GM23338 (cell line): ENCODE results near the gene PDGFRB. TPM values are rescaled to one million over a fixed set of nuclear protein-coding genes. Genes with fewer than 3 reads are reported as not detected.

Source experiments
- ATAC-seq: fragments of 200-7000 bp; cut with Tn5 transposase; 3 replicates; pipeline ENCODE4 v1.9.1; 2020
- DNase-seq: peaks from one replicate; pipeline ENCODE4 v3.0.0-alpha.2; 2015; ENCODE audit warnings: low spot score
- H2AFZ ChIP-seq: fragments of 200-600 bp; sonication (generic); 2 replicates; pipeline ENCODE4 v1.8.0; 2016; ENCODE audit warnings: antibody characterized with exemption, mild to moderate bottlenecking, moderate library complexity
- H3F3A ChIP-seq: fragments of 200-600 bp; sonication (generic); replicated peaks from 2 replicates; pipeline ENCODE4 v1.8.0; 2017; ENCODE audit warnings: antibody characterized with exemption, mixed run types, low read depth
- H3K27ac ChIP-seq: fragments of 200-600 bp; sonication (generic); 2 replicates; pipeline ENCODE4 v1.6.1; 2016; ENCODE audit warnings: low read depth
- H3K27me3 ChIP-seq: fragments of 200-600 bp; sonication (generic); 2 replicates; pipeline ENCODE4 v1.8.0; 2016; ENCODE audit warnings: mild to moderate bottlenecking, mixed run types, moderate library complexity; ENCODE audit not compliant: insufficient read depth
- H3K36me3 ChIP-seq: fragments of 200-600 bp; sonication (generic); 2 replicates; pipeline ENCODE4 v1.8.0; 2016; ENCODE audit warnings: mild to moderate bottlenecking; ENCODE audit not compliant: insufficient read depth
- H3K4me1 ChIP-seq: fragments of 200-600 bp; sonication (generic); 2 replicates; pipeline ENCODE4 v1.8.0; 2016; ENCODE audit warnings: mild to moderate bottlenecking, moderate library complexity; ENCODE audit not compliant: insufficient read depth
- H3K4me2 ChIP-seq: fragments of 200-600 bp; sonication (generic); 2 replicates; pipeline ENCODE4 v1.7.1; 2017; ENCODE audit warnings: mixed run types
- H3K4me3 ChIP-seq: fragments of 200-600 bp; sonication (generic); 2 replicates; pipeline ENCODE4 v1.6.1; 2016; ENCODE audit warnings: mixed run types
- H3K79me2 ChIP-seq: fragments of 200-600 bp; sonication (generic); replicated peaks from 2 replicates; pipeline ENCODE4 v1.8.0; 2017; ENCODE audit warnings: mild to moderate bottlenecking; ENCODE audit not compliant: insufficient read depth
- H3K9me2 ChIP-seq: fragments of 200-600 bp; sonication (generic); 2 replicates; pipeline ENCODE4 v1.8.0; 2017; ENCODE audit not compliant: insufficient read depth
- H4K20me1 ChIP-seq: fragments of 200-600 bp; sonication (generic); replicated peaks from 2 replicates; pipeline ENCODE4 v1.8.0; 2017; ENCODE audit warnings: mild to moderate bottlenecking; ENCODE audit not compliant: insufficient read depth
- H3K27ac Mint-ChIP-seq: 2 replicates; pipeline ENCODE4 v1.8.0; 2020; ENCODE audit warnings: inconsistent platforms, mild to moderate bottlenecking, moderate library complexity, mixed read lengths
- H3K27me3 Mint-ChIP-seq: 3 replicates; pipeline ENCODE4 v1.8.0; 2022; ENCODE audit warnings: low read depth, mild to moderate bottlenecking, moderate library complexity, mixed read lengths, inconsistent platforms; ENCODE audit not compliant: insufficient read depth, poor library complexity
- H3K36me3 Mint-ChIP-seq: 3 replicates; pipeline ENCODE4 v1.8.0; 2021; ENCODE audit warnings: low read depth, mild to moderate bottlenecking, inconsistent platforms, moderate library complexity, mixed read lengths
- H3K4me1 Mint-ChIP-seq: 3 replicates; pipeline ENCODE4 v1.8.0; 2020; ENCODE audit warnings: mild to moderate bottlenecking, inconsistent platforms, mixed read lengths
- H3K4me3 Mint-ChIP-seq: 3 replicates; pipeline ENCODE4 v1.8.0; 2021; ENCODE audit warnings: moderate library complexity, mild to moderate bottlenecking, inconsistent platforms, mixed read lengths
- H3K9me3 Mint-ChIP-seq: 3 replicates; pipeline ENCODE4 v1.8.0; 2020; ENCODE audit warnings: moderate library complexity, mild to moderate bottlenecking, inconsistent platforms, mixed read lengths
- CREB1 ChIP-seq: fragments of 250-450 bp; sonication (Bioruptor Pico); IDR thresholded peaks from 2 replicates; pipeline ENCODE4 v1.5.0; 2020; ENCODE audit warnings: low read depth, mild to moderate bottlenecking, moderate library complexity
- EZH2 ChIP-seq: fragments of 200-600 bp; sonication (generic); IDR thresholded peaks from one replicate; pipeline ENCODE4 v1.8.0; 2017; ENCODE audit warnings: antibody characterized with exemption, mild to moderate bottlenecking, low read depth; ENCODE audit not compliant: unreplicated experiment
- EZH2phosphoT487 ChIP-seq: fragments of 200-600 bp; sonication (generic); IDR thresholded peaks from one replicate; pipeline ENCODE4 v1.8.1; 2018; ENCODE audit warnings: antibody characterized with exemption; ENCODE audit not compliant: unreplicated experiment
- JUNB ChIP-seq: IDR thresholded peaks from one replicate; pipeline ENCODE4 v1.6.1; 2016; ENCODE audit warnings: antibody characterized with exemption; ENCODE audit not compliant: unreplicated experiment
- NANOG ChIP-seq: IDR thresholded peaks from 2 replicates; pipeline ENCODE4 v1.6.1; 2016; ENCODE audit warnings: antibody characterized with exemption, borderline replicate concordance
- POLR2AphosphoS5 ChIP-seq: IDR thresholded peaks from 2 replicates; pipeline ENCODE4 v1.6.1; 2016; ENCODE audit warnings: antibody characterized with exemption, low read depth
- STAT1 ChIP-seq: IDR thresholded peaks from one replicate; pipeline ENCODE4 v1.6.1; 2016; ENCODE audit warnings: antibody characterized with exemption; ENCODE audit not compliant: unreplicated experiment
- ZNF114 ChIP-seq: fragments of 250-450 bp; sonication (Bioruptor Pico); IDR thresholded peaks from 2 replicates; pipeline ENCODE4 v1.5.0; 2020; ENCODE audit warnings: mild to moderate bottlenecking, moderate library complexity
- ZNF331 ChIP-seq: fragments of 250-450 bp; sonication (Bioruptor Pico); IDR thresholded peaks from 2 replicates; pipeline ENCODE4 v1.5.0; 2020; ENCODE audit warnings: low read depth, mild to moderate bottlenecking, moderate library complexity
- polyA plus RNA-seq: library from polyadenylated mRNA; unstranded; fragments of >200 nt; fragmentation: Nextera tagmentation; extraction: Ambion mirVana; gene quantifications from 2 replicates; pipeline ENCODE4 v1.2.1, GENCODE V29; 2016
- total RNA-seq: library from RNA; depleted of rRNA; stranded (reverse); fragments of >200 nt; shearing (Covaris generic); gene quantifications from 2 replicates; pipeline ENCODE4 v1.2.3, GENCODE V29; 2014
- TF ChIP-seq, protein P1 (sequence below): IDR thresholded peaks from one replicate; pipeline ENCODE4 v1.6.1; 2018; ENCODE audit warnings: antibody characterized with exemption; ENCODE audit not compliant: unreplicated experiment
- TF ChIP-seq, protein P2 (sequence below): IDR thresholded peaks from 2 replicates; pipeline ENCODE4 v1.6.1; 2016; ENCODE audit warnings: antibody characterized with exemption
- TF ChIP-seq, protein P3 (sequence below), 2 experiments: fragments of 200-600 bp in 1 of 2; sonication (generic) in 1 of 2; conservative IDR thresholded peaks; 2 replicates each; pipeline versions ENCODE4 v1.5.1 to v1.6.1; 2016 to 2017; ENCODE audit warnings: antibody characterized with exemption in 2 of 2, low read depth in 2 of 2, mild to moderate bottlenecking in 2 of 2, moderate library complexity in 1 of 2

PDGFRB gene
- total and polyA plus RNA-seq, 2 experiments from 2014 or later = 4.5 to 11.3 TPM

DNA sequence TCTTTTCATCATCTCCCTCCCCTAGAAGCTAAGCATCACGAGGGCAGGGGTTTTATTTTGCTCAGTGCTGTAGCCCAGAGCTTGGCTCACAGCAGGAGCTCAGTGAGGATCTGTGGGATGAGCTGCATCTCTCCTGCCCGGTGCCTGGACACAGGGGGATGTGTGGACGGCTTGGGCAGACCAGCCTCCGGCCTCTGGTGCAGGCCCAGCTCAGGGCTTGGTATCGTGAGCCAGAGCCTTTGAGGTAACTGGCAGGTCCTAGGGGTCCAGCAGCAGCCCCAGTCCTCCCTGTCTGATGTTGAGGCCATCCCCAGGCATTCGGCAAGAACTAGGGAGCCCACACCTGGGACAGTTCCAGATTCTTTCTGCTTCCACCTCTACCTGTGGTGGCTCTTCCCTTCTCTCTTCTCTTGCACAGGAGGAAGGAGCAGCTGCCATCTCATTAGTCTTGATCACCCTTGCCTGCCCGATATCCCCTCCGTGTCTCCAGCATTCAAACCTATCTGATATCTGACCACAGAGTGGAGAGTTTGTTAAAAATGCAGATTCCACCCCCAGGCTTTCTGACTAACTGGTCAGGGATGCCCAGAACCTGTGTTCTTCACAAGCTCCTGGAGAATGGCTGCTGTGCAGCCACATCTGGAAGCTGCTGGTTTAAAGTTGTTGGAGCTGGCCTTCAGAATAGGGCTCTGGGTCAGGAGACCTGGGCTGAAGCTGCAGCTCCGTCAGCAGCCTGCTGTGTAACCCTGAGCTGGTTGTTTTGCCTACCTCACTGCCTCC lies 26.3 kb upstream of the PDGFRB start (continued):
- TF ChIP-seq, protein P1, sequence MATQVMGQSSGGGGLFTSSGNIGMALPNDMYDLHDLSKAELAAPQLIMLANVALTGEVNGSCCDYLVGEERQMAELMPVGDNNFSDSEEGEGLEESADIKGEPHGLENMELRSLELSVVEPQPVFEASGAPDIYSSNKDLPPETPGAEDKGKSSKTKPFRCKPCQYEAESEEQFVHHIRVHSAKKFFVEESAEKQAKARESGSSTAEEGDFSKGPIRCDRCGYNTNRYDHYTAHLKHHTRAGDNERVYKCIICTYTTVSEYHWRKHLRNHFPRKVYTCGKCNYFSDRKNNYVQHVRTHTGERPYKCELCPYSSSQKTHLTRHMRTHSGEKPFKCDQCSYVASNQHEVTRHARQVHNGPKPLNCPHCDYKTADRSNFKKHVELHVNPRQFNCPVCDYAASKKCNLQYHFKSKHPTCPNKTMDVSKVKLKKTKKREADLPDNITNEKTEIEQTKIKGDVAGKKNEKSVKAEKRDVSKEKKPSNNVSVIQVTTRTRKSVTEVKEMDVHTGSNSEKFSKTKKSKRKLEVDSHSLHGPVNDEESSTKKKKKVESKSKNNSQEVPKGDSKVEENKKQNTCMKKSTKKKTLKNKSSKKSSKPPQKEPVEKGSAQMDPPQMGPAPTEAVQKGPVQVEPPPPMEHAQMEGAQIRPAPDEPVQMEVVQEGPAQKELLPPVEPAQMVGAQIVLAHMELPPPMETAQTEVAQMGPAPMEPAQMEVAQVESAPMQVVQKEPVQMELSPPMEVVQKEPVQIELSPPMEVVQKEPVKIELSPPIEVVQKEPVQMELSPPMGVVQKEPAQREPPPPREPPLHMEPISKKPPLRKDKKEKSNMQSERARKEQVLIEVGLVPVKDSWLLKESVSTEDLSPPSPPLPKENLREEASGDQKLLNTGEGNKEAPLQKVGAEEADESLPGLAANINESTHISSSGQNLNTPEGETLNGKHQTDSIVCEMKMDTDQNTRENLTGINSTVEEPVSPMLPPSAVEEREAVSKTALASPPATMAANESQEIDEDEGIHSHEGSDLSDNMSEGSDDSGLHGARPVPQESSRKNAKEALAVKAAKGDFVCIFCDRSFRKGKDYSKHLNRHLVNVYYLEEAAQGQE = no peak
- TF ChIP-seq ZNF331 (CRISPR knock-in tag) (no peak), ZNF114 (no peak), JUNB (no peak), STAT1 (no peak), POLR2AphosphoS5 (no peak), CREB1 (CRISPR knock-in tag) (no peak), EZH2phosphoT487 (no peak), EZH2 (no peak), NANOG (no peak)
- TF ChIP-seq, protein P2, sequence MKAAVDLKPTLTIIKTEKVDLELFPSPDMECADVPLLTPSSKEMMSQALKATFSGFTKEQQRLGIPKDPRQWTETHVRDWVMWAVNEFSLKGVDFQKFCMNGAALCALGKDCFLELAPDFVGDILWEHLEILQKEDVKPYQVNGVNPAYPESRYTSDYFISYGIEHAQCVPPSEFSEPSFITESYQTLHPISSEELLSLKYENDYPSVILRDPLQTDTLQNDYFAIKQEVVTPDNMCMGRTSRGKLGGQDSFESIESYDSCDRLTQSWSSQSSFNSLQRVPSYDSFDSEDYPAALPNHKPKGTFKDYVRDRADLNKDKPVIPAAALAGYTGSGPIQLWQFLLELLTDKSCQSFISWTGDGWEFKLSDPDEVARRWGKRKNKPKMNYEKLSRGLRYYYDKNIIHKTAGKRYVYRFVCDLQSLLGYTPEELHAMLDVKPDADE = no peak
- TF ChIP-seq, protein P3, sequence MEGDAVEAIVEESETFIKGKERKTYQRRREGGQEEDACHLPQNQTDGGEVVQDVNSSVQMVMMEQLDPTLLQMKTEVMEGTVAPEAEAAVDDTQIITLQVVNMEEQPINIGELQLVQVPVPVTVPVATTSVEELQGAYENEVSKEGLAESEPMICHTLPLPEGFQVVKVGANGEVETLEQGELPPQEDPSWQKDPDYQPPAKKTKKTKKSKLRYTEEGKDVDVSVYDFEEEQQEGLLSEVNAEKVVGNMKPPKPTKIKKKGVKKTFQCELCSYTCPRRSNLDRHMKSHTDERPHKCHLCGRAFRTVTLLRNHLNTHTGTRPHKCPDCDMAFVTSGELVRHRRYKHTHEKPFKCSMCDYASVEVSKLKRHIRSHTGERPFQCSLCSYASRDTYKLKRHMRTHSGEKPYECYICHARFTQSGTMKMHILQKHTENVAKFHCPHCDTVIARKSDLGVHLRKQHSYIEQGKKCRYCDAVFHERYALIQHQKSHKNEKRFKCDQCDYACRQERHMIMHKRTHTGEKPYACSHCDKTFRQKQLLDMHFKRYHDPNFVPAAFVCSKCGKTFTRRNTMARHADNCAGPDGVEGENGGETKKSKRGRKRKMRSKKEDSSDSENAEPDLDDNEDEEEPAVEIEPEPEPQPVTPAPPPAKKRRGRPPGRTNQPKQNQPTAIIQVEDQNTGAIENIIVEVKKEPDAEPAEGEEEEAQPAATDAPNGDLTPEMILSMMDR (conservative IDR thresholded peaks at IDR 0.05; ENCODE audit: low read depth in 2 of 2) = no peak

DNA sequence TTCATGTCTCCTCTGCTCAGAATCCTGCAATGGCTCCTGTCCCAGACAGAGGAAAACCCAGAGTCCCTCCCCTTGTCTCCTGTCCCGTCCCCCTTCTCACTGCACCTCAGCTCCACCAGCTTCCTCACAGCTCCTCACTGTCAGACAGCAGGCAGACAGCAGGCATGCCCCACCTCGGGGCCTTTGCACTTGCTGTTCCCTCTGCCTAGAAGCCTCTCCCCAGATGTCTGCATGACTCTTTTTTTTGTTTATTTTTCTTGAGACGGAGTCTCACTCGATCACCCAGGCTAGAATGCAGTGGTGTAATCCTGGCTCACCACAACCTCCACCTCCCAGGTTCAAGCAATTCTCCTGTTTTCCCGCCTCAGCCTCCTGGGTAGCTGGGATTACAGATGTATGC lies 25.4 kb upstream of the PDGFRB start:
- Histone ChIP-seq H3K79me2 (no peaks in the 10 kb centered on the region), H3K27me3 (no peaks in the 10 kb centered on the region; the same call in 1 of the 2 replicates), H3K4me2 (no peak overlapping the region), H3K4me3 (no peak overlapping the region), H3K9me2 (no peaks in the 10 kb centered on the region), H3F3A (no peaks in the 10 kb centered on the region), H3K4me1 (peaks cover 6% of the 10 kb centered on the region; the same call in 1 of the 2 replicates), H3K27ac (no peak overlapping the region), H3K36me3 (no peaks in the 10 kb centered on the region), H2AFZ (no peak overlapping the region), H4K20me1 (no peaks in the 10 kb centered on the region)
- peaks cover 19% of the 10 kb centered on the region for H3K27me3 Mint-ChIP-seq
- H3K9me3 Mint-ChIP-seq = no peaks in the 10 kb centered on the region
- no peak overlapping the region for H3K4me3 Mint-ChIP-seq
- TF ChIP-seq STAT1 = no peak
- no peak for TF ChIP-seq JUNB
- no peak for TF ChIP-seq ZNF114
- TF ChIP-seq, protein P1 = no peak
- H3K4me1 Mint-ChIP-seq = peaks cover 16% of the 10 kb centered on the region
- H3K27ac Mint-ChIP-seq = no peak overlapping the region
- H3K36me3 Mint-ChIP-seq = no peaks in the 10 kb centered on the region
- DNase-seq (no peak), ATAC-seq (no peak)
